Mucosa of rectum (tissue), 2 donors: ENCODE results near the gene GSTP1.
"Not testable (repeated sequence)": the region's sequence is repeated elsewhere in the genome, so short reads cannot be mapped to it uniquely, and the experiment has no call there.

Experiments
- H3K27ac ChIP-seq, 2 donors: one replicate each; pipeline ENCODE4 v1.7.0; 2013; ENCODE audit warnings: inconsistent platforms in 2 of 2, low read depth in 2 of 2, low read length in 2 of 2
- H3K27me3 ChIP-seq, 2 donors: one replicate each; pipeline ENCODE4 v1.7.0; 2013; ENCODE audit warnings: low read length in 2 of 2; ENCODE audit not compliant: control insufficient read depth in 2 of 2, insufficient read depth in 2 of 2
- H3K36me3 ChIP-seq, 2 donors: one replicate each; pipeline ENCODE4 v1.7.0; 2013; ENCODE audit warnings: low read length in 2 of 2; ENCODE audit not compliant: control insufficient read depth in 2 of 2, insufficient read depth in 2 of 2
- H3K4me1 ChIP-seq, 2 donors: one replicate each; pipeline ENCODE4 v1.7.0; 2013; ENCODE audit warnings: low read length in 2 of 2, mild to moderate bottlenecking in 1 of 2; ENCODE audit not compliant: control insufficient read depth in 2 of 2, insufficient read depth in 2 of 2
- H3K4me3 ChIP-seq, 2 donors: one replicate each; pipeline ENCODE4 v1.7.0; 2013; ENCODE audit warnings: low read length in 2 of 2
- H3K9ac ChIP-seq, 2 donors: one replicate each; pipeline ENCODE4 v1.7.0; 2013; ENCODE audit warnings: low read length in 2 of 2, low read depth in 1 of 2, mild to moderate bottlenecking in 1 of 2
- H3K9me3 ChIP-seq, 2 donors: one replicate each; pipeline ENCODE4 v1.7.0; 2013; ENCODE audit warnings: low read length in 2 of 2; ENCODE audit not compliant: control insufficient read depth in 2 of 2
- donor health status: healthy.
- donor health status: Normal muscosa, but diverticular disease.

GSTP1 gene

GRCh38 chr11:67562963-67563704 is 20.5 kb upstream of the GSTP1 start:
- Histone ChIP-seq H3K27me3 (no peaks in the 10 kb centered on the region), H3K4me1 (peaks cover 10 to 19% of the 10 kb centered on the region in 2 donors), H3K4me3 (no peak overlapping the region), H3K9ac (no peak overlapping the region), H3K9me3 (no peaks in the 10 kb centered on the region), H3K27ac (no peak overlapping the region), H3K36me3 (no peaks in the 10 kb centered on the region)

GRCh38 chr11:67563705-67564114 is 19.9 kb upstream of the GSTP1 start:
- not testable (repeated sequence) for H3K4me3 ChIP-seq, H3K36me3 ChIP-seq, H3K9me3 ChIP-seq, H3K27me3 ChIP-seq, H3K27ac ChIP-seq, H3K9ac ChIP-seq
- H3K4me1 ChIP-seq, result peaks cover 4 to 15% of the 10 kb centered on the region in 2 donors

GRCh38 chr11:67564230-67564629 is 19.4 kb upstream of the GSTP1 start:
- H3K27me3 ChIP-seq, result no peaks in the 10 kb centered on the region
- no peak overlapping the region for H3K4me3 ChIP-seq
- H3K9ac ChIP-seq, result no peak overlapping the region
- peaks cover 3 to 10% of the 10 kb centered on the region in 2 donors for H3K4me1 ChIP-seq
- H3K9me3 ChIP-seq, result no peaks in the 10 kb centered on the region
- H3K27ac ChIP-seq, result no peak overlapping the region
- H3K36me3 ChIP-seq, result no peaks in the 10 kb centered on the region

- H3K27ac ChIP-seq, result no peak overlapping the region
- H3K36me3 ChIP-seq, result no peaks in the 10 kb centered on the region
- H3K4me1 ChIP-seq, result peaks cover 0 to 2% of the 10 kb centered on the region in 2 donors
- no peak overlapping the region for H3K9ac ChIP-seq
- H3K9me3 ChIP-seq, result no peaks in the 10 kb centered on the region
- H3K4me3 ChIP-seq, result no peak overlapping the region
- no peaks in the 10 kb centered on the region for H3K27me3 ChIP-seq
Measured at GRCh38 chr11:67571443-67571842, 12.2 kb upstream of the GSTP1 start.

GRCh38 chr11:67572305-67572704 is 11.3 kb upstream of the GSTP1 start:
- H3K27me3 ChIP-seq, result no peaks in the 10 kb centered on the region
- peaks cover 0 to 2% of the 10 kb centered on the region in 2 donors for H3K4me1 ChIP-seq
- H3K9ac ChIP-seq, result no peak overlapping the region
- H3K27ac ChIP-seq, result no peak overlapping the region
- H3K36me3 ChIP-seq, result no peaks in the 10 kb centered on the region
- no peaks in the 10 kb centered on the region for H3K9me3 ChIP-seq
- H3K4me3 ChIP-seq, result no peak overlapping the region

- Histone ChIP-seq H3K9ac (no peak overlapping the region), H3K4me1 (peaks cover 0 to 2% of the 10 kb centered on the region in 2 donors), H3K9me3 (no peaks in the 10 kb centered on the region), H3K27ac (no peak overlapping the region), H3K4me3 (peak overlapping the region in 1 of 2 donors; percentile 55), H3K27me3 (no peaks in the 10 kb centered on the region), H3K36me3 (no peaks in the 10 kb centered on the region)
Measured at GRCh38 chr11:67572747-67573419, 10.7 kb upstream of the GSTP1 start.

GRCh38 chr11:67574938-67575337 is 8.7 kb upstream of the GSTP1 start:
- Histone ChIP-seq H3K9me3 (no peaks in the 10 kb centered on the region), H3K4me1 (peaks cover 5 to 6% of the 10 kb centered on the region in 2 donors), H3K27ac (no peak overlapping the region), H3K9ac (no peak overlapping the region), H3K27me3 (peaks cover 0 to 3% of the 10 kb centered on the region in 2 donors), H3K36me3 (no peaks in the 10 kb centered on the region), H3K4me3 (no peak overlapping the region)

GRCh38 chr11:67576735-67577475 is 6.7 kb upstream of the GSTP1 start:
- H3K9ac ChIP-seq, result no peak overlapping the region
- H3K4me1 ChIP-seq, result peaks cover 6 to 8% of the 10 kb centered on the region in 2 donors
- peaks cover 0 to 3% of the 10 kb centered on the region in 2 donors for H3K27me3 ChIP-seq
- no peak overlapping the region for H3K27ac ChIP-seq
- no peak overlapping the region for H3K4me3 ChIP-seq
- no peaks in the 10 kb centered on the region for H3K9me3 ChIP-seq
- H3K36me3 ChIP-seq, result no peaks in the 10 kb centered on the region

GRCh38 chr11:67577951-67578350 is 5.7 kb upstream of the GSTP1 start:
- H3K9me3 ChIP-seq, result no peaks in the 10 kb centered on the region
- no peak overlapping the region for H3K9ac ChIP-seq
- H3K4me3 ChIP-seq, result no peak overlapping the region
- H3K4me1 ChIP-seq, result peaks cover 9 to 12% of the 10 kb centered on the region in 2 donors
- H3K27ac ChIP-seq, result no peak overlapping the region
- no peaks in the 10 kb centered on the region for H3K36me3 ChIP-seq
- peaks cover 0 to 3% of the 10 kb centered on the region in 2 donors for H3K27me3 ChIP-seq

- Histone ChIP-seq H3K4me1 (peaks cover 16 to 19% of the 10 kb centered on the region in 2 donors), H3K4me3 (no peak overlapping the region), H3K27ac (no peak overlapping the region), H3K36me3 (peaks cover 5 to 10% of the 10 kb centered on the region in 2 donors), H3K9me3 (no peaks in the 10 kb centered on the region), H3K9ac (no peak overlapping the region), H3K27me3 (peaks cover 0 to 3% of the 10 kb centered on the region in 2 donors)
Measured at GRCh38 chr11:67581469-67581868, 2.1 kb upstream of the GSTP1 start.
